GM12892 (cell line): ENCODE measurements around the gene UBASH3A.

Source experiments
- POLR2A ChIP-seq: IDR thresholded peaks from 2 replicates; pipeline ENCODE4 v1.6.1; 2011; ENCODE audit warnings: low read depth, low read length, control low read depth
- POLR2AphosphoS5 ChIP-seq: IDR thresholded peaks from 2 replicates; pipeline ENCODE4 v1.6.1; 2011; ENCODE audit warnings: low read depth, low read length, control low read depth
- TAF1 ChIP-seq: IDR thresholded peaks from 2 replicates; pipeline ENCODE4 v1.6.1; 2011; ENCODE audit warnings: low read depth, mild to moderate bottlenecking, control low read depth, low read length, borderline replicate concordance

DNA sequence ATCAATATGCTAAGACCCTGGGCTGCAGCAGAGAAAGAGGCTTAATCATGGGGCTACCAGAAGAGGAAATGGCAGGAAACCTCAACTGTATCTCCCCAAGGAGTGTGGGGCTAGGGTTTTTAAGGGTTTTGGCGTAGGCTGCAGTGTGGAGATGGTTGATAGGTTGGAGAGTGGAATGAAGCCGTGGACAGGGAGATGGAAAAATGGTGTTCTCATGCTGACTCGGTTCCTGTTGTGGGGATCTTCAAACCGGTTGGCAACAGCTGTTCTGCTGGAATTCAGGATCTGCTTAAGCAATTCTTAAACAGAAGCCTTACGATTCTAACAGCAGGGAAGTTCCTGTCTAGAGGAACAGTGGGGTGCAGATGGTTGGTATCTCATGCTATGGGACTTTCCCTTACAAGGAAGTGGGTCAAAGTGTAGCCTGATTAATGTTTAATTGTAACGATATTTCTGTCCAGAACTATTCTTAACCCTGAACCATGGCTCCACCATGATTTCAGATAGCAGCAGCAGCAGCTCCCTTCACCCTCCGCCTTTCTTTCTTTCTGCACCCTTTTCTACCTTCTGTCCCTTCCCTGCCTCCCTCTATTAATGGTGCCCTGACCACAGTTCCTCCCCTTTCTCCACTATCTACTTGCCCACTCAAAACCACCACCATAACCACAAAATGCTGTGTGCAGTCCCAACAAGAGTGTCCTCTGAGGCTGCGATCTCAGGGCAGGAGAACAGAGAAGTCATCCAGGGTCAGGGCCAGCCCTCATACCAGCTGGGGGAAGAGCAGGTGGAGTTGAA, 61.5 kb downstream of the UBASH3A start:
- TF ChIP-seq POLR2AphosphoS5 = peak; percentile 30; the same call in 1 of the 2 replicates
- TF ChIP-seq POLR2A = 0 out of 2 replicates have a peak, but pooled peaks have one; percentile 24
- TF ChIP-seq TAF1 = no peak
